ENCODE results near the gene CPTP. TPM values are rescaled to one million over a fixed set of nuclear protein-coding genes. Genes with fewer than 3 reads are reported as not detected.
A peak's percentile ranks its signal among the peaks of the same experiment; 100 is the strongest.

The CPTP gene
- total and polyA plus RNA-seq, 4 donors, result 7.9 to 45.1 (median 22.5) TPM

DNA sequence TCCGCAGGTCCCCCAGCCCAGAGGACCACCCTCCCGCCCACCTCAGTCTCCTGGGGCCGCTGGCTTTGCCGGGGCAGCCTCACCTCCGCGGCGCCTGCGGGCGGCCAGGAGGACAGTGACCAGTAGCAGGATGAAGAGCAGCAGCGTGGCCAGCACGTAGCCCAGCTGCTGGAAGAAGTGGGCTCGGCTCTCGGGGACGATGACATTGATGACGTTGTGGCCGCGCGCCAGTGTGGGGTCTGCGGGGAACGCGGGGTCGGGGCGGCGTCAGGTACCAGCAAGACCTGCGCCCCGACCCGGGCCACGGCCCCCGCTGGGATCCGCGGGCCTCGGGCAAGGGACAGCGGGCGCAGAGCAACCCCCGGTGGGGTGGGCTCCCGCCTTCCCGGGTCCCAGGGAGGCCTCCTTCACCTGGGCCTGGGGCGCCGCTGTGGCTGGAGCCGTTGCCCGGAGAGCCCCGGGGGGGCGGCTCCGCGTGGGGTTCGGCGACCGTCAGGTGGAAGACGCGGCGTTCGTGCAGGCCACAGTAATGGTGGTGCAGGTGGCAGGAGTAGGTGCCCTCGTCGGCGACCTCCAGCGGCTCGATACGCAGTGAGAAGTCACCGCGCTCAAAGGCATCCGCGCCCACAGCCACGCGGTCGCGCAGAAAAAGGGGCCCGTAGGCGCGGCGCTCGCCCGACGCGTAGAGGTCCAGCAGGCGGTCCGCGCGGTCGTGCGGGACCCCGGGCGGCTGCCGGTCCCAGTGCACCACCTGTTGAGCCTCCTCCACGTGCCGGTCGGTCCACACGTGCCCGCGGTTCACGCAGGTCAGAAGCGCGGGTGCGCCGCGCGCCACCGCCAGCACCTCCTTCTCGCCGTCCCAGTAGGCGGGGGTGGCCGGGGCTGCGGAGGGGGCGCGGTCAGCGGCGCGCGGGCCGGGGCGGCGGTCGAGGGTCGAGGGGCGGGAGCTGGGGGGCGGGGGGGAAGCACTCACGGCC lies 30.0 kb downstream of the CPTP start (continued):
- TF ChIP-seq CTCF (IDR thresholded peaks at IDR 0.05; ENCODE audit: low read depth, low read length, missing input control) (no peak), REST (IDR thresholded peaks at IDR 0.05) (no peak)

DNA sequence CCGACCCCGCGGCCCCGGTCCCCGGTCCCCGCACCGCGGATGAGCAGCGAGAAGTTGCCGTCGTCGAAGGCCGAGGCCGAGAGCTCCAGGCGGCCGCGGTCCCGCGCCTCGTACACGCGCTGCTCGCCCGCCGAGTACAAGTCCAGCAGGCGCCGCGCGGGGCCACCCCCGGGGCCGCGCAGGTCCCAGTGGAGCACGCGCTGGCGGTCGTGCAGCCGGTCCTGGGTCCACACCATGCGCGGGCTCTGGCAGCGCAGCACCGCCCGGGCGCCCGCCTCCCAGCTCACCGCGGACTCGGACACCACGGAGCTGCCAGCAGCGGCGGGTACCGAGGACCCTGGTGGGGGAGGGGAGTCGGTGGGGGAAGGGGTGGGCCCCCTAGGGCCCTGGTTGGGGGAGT lies 30.8 kb downstream of the CPTP start:
- H3K4me1 ChIP-seq (ENCODE audit: control insufficient read depth in 4 of 4, insufficient read depth in 4 of 4, low read length in 3 of 4), result peaks cover 0 to 25% (median 4%) of the 10 kb centered on the region in 4 donors
- H3K27ac ChIP-seq (ENCODE audit: low read depth in 1 of 2, low read length in 2 of 2), result no peak overlapping the region
- no peaks in the 10 kb centered on the region for H3K9me3 ChIP-seq (ENCODE audit: control insufficient read depth in 4 of 4, low read length in 3 of 4)
- no peak for DNase-seq (ENCODE audit: low spot score)
- H3K27me3 ChIP-seq (ENCODE audit: control insufficient read depth in 4 of 4, insufficient read depth in 4 of 4, low read length in 3 of 4), result peaks cover 0 to 2% (median 0%) of the 10 kb centered on the region in 4 donors
- 4% methylated on average over 52 of the region's 52 CpGs for WGBS
- no peaks in the 10 kb centered on the region for H3K36me3 ChIP-seq (ENCODE audit: control insufficient read depth in 4 of 4, insufficient read depth in 3 of 4, low read depth in 1 of 4, low read length in 3 of 4)
- H3K9ac ChIP-seq (ENCODE audit: low read depth in 1 of 2, low read length in 2 of 2), result no peak overlapping the region
- peak overlapping the region in 1 of 3 donors; percentile 17 for H3K4me3 ChIP-seq (ENCODE audit: low read depth in 1 of 3, low read length in 3 of 3)
- TF ChIP-seq HNF4G (IDR thresholded peaks at IDR 0.05) (no peak), GABPA (IDR thresholded peaks at IDR 0.05 in 1 of 2, conservative IDR thresholded peaks at IDR 0.05 in 1 of 2) (no peak)

DNA sequence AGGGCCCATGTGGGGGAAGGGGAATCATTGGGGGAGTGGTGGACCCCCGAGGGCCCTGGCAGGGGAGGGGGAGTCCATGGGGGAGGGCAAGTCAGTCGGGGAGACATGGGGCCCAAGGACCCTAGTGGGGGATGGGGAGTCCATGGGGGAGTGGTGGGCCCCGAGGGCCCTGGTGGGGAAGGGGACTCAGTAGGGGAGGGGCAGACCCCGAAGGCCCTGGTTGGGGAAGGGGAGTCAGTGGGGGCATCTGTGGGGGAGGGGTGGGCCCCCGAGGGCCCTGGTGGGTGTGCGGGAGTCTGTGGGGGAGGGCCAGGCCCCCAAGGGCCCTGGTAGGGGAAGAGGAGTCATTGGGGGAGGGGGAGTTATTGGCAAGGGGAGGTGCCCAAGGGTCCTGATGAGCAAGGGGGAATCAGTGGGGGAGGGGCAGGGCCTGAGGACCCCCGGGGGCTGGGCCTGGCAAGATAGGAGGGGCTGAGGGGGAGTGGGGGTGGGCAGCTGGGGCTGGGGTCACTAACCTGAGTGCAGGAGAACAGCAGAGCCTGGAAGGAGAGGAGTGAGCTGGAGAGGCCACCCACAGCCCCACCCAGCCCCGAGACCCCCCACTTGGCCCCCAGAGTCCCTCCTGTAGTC lies 31.7 kb downstream of the CPTP start:
- H3K27me3 ChIP-seq (ENCODE audit: control insufficient read depth in 4 of 4, insufficient read depth in 4 of 4, low read length in 3 of 4), result peaks cover 0 to 2% (median 0%) of the 10 kb centered on the region in 4 donors
- WGBS, result 55% methylated on average over 8 of the region's 8 CpGs
- no peak overlapping the region for H3K27ac ChIP-seq (ENCODE audit: low read depth in 1 of 2, low read length in 2 of 2)
- H3K9me3 ChIP-seq (ENCODE audit: control insufficient read depth in 4 of 4, low read length in 3 of 4), result no peaks in the 10 kb centered on the region
- no peak overlapping the region for H3K9ac ChIP-seq (ENCODE audit: low read depth in 1 of 2, low read length in 2 of 2)
- no peaks in the 10 kb centered on the region for H3K36me3 ChIP-seq (ENCODE audit: control insufficient read depth in 4 of 4, insufficient read depth in 3 of 4, low read depth in 1 of 4, low read length in 3 of 4)
- DNase-seq (ENCODE audit: low spot score), result no peak
- H3K4me3 ChIP-seq (ENCODE audit: low read depth in 1 of 3, low read length in 3 of 3), result no peak overlapping the region
- H3K4me1 ChIP-seq (ENCODE audit: control insufficient read depth in 4 of 4, insufficient read depth in 4 of 4, low read length in 3 of 4), result peaks cover 0 to 25% (median 4%) of the 10 kb centered on the region in 4 donors
- TF ChIP-seq SP1 (IDR thresholded peaks at IDR 0.05) (no peak), FOXA1 (IDR thresholded peaks at IDR 0.05) (no peak), MAX (IDR thresholded peaks at IDR 0.05) (no peak), NR2F2 (IDR thresholded peaks at IDR 0.05) (no peak), TAF1 (conservative IDR thresholded peaks at IDR 0.05) (no peak), RAD21 (IDR thresholded peaks at IDR 0.05) (no peak), REST (IDR thresholded peaks at IDR 0.05) (no peak), HNF4A (conservative IDR thresholded peaks at IDR 0.05) (no peak), JUND (IDR thresholded peaks at IDR 0.05) (no peak), EGR1 (IDR thresholded peaks at IDR 0.05; ENCODE audit: low read depth in 2 of 2) (no peak), YY1 (IDR thresholded peaks at IDR 0.05) (no peak)
- TF ChIP-seq, protein P1, sequence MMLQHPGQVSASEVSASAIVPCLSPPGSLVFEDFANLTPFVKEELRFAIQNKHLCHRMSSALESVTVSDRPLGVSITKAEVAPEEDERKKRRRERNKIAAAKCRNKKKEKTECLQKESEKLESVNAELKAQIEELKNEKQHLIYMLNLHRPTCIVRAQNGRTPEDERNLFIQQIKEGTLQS (IDR thresholded peaks at IDR 0.05), result no peak
- TF ChIP-seq, protein P2, sequence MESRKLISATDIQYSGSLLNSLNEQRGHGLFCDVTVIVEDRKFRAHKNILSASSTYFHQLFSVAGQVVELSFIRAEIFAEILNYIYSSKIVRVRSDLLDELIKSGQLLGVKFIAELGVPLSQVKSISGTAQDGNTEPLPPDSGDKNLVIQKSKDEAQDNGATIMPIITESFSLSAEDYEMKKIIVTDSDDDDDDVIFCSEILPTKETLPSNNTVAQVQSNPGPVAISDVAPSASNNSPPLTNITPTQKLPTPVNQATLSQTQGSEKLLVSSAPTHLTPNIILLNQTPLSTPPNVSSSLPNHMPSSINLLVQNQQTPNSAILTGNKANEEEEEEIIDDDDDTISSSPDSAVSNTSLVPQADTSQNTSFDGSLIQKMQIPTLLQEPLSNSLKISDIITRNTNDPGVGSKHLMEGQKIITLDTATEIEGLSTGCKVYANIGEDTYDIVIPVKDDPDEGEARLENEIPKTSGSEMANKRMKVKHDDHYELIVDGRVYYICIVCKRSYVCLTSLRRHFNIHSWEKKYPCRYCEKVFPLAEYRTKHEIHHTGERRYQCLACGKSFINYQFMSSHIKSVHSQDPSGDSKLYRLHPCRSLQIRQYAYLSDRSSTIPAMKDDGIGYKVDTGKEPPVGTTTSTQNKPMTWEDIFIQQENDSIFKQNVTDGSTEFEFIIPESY (IDR thresholded peaks at IDR 0.05), result no peak
